Psoas muscle (tissue), 8 donors: ENCODE data around the gene MLNR. TPM values are rescaled to one million over a fixed set of nuclear protein-coding genes. Genes with fewer than 3 reads are reported as not detected.
A peak's percentile ranks its signal among the peaks of the same experiment; 100 is the strongest.

Source experiments
- ATAC-seq, 4 donors: fragments of 200-7000 bp; cut with Tn5 transposase; one replicate each; pipeline ENCODE4 v1.9.1; 2020; ENCODE audit warnings: moderate library complexity in 3 of 4, mild to moderate bottlenecking in 2 of 4
- DNase-seq, 2 donors: peaks; one replicate each; pipeline ENCODE4 v3.0.0-alpha.2; 2020
- H3K27ac ChIP-seq: fragments of 200-600 bp; one replicate; pipeline ENCODE4 v1.8.0; 2022
- H3K27me3 ChIP-seq, 3 donors: fragments of 200-600 bp in 1 of 3; one replicate each; pipeline versions ENCODE4 v1.6.1 to v1.8.0; 2013 to 2022; ENCODE audit warnings: low read length in 2 of 3, mild to moderate bottlenecking in 2 of 3, moderate library complexity in 1 of 3; ENCODE audit not compliant: insufficient read depth in 3 of 3
- H3K36me3 ChIP-seq, 2 donors: fragments of 200-600 bp in 1 of 2; one replicate each; pipeline versions ENCODE4 v1.6.1 to v1.8.0; 2013 to 2022; ENCODE audit warnings: low read depth in 1 of 2, mild to moderate bottlenecking in 1 of 2, moderate library complexity in 1 of 2; ENCODE audit not compliant: insufficient read depth in 1 of 2
- H3K4me1 ChIP-seq: fragments of 200-600 bp; one replicate; pipeline ENCODE4 v1.8.0; 2022
- H3K4me3 ChIP-seq: fragments of 200-600 bp; one replicate; pipeline ENCODE4 v1.8.0; 2022; ENCODE audit warnings: mild to moderate bottlenecking
- H3K9me3 ChIP-seq: fragments of 200-600 bp; one replicate; pipeline ENCODE4 v1.8.0; 2022
- WGBS, 3 donors: extraction: QIAGEN DNeasy Blood & Tissue Kit; methylation state at CpG; one replicate each; pipeline versions ENCODE4 v1.1.6 to v1.1.7; 2013; 5-methylcytosine and 5-hydroxymethylcytosine counted together
- intact Hi-C, 2 donors: fragments of 100-400 bp; cut with DNase I; formaldehyde crosslinking; loops; one replicate each; pipeline versions ENCODE4 v1.11.0 to v1.14.2; 2022
- long read RNA-seq, 2 donors: library from polyadenylated mRNA; unstranded; transcript quantifications; one replicate each; pipeline ENCODE4 v2.0.0, GENCODE V29; 2021
- polyA plus RNA-seq, 3 donors: library from polyadenylated mRNA; stranded (reverse); fragments of 200-250 nt; gene quantifications; one replicate each; pipeline ENCODE4 v1.2.3, GENCODE V29; 2013
- total RNA-seq, 4 donors: library from RNA; stranded (reverse); fragmentation: NEBNext Ultra II Directional in 2 of 4; extraction: Animal tissue kit (Norgen Biotek cat#: 25700) in 2 of 4; gene quantifications; one replicate each; pipeline versions ENCODE4 v1.2.1 to v1.2.4, GENCODE V29; 2021 to 2023
- TF ChIP-seq, protein P1 (sequence below): fragments of 200-600 bp; IDR thresholded peaks from one replicate; pipeline ENCODE4 v1.8.0; 2022; ENCODE audit warnings: antibody characterized with exemption
- donor health status: healthy with polysubstance abuse.
- donor health status: DM: no; HTN: no; CAD: no; lungs with moderate emphysema.
- donor health status: Bipolar disorder and iron deficiency.
- donor health status: healthy.
- donor health status: DM: yes; HTN: yes; CAD: no.
- donor health status: DM: no; HTN: no; CAD: no.
- donor health status: DM: no; HTN: no; CAD: no.
- donor health status: DM: yes; HTN: yes; CAD: no.

MLNR gene
- not detected for total RNA-seq
- polyA plus RNA-seq = not detected
- long read RNA-seq, donor 1 = 0 reads
- long read RNA-seq, donor 2 = 0 reads

GRCh38 chr13:49220036-49220855, at the start of gene MLNR:
MLNR (plus strand) TSS chr13:49220338; CDS start chr13:49220338, 0 bp downstream.
- no peak within 1 kb of the TSS for H3K27ac ChIP-seq
- ATAC-seq = peak; percentile 47 to 76 (median 70)
- TF ChIP-seq, protein P1, sequence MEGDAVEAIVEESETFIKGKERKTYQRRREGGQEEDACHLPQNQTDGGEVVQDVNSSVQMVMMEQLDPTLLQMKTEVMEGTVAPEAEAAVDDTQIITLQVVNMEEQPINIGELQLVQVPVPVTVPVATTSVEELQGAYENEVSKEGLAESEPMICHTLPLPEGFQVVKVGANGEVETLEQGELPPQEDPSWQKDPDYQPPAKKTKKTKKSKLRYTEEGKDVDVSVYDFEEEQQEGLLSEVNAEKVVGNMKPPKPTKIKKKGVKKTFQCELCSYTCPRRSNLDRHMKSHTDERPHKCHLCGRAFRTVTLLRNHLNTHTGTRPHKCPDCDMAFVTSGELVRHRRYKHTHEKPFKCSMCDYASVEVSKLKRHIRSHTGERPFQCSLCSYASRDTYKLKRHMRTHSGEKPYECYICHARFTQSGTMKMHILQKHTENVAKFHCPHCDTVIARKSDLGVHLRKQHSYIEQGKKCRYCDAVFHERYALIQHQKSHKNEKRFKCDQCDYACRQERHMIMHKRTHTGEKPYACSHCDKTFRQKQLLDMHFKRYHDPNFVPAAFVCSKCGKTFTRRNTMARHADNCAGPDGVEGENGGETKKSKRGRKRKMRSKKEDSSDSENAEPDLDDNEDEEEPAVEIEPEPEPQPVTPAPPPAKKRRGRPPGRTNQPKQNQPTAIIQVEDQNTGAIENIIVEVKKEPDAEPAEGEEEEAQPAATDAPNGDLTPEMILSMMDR = peak; percentile 11
- H3K9me3 ChIP-seq = no peaks in the 10 kb centered on the region
- intact Hi-C loops = no loop called here
- WGBS, 3 donors = 2 to 4% (median 3%) methylated on average over 72 to 111 of the region's 111 CpGs
- peak; percentile 28 to 58 for DNase-seq
- H3K4me3 ChIP-seq = peak within 1 kb of the TSS; percentile 57
- peaks cover 0 to 57% (median 22%) of the 10 kb centered on the region in 3 donors for H3K27me3 ChIP-seq
- peaks cover 4% of the 10 kb centered on the region for H3K4me1 ChIP-seq
- H3K36me3 ChIP-seq = no peaks in the 10 kb centered on the region

DNA sequence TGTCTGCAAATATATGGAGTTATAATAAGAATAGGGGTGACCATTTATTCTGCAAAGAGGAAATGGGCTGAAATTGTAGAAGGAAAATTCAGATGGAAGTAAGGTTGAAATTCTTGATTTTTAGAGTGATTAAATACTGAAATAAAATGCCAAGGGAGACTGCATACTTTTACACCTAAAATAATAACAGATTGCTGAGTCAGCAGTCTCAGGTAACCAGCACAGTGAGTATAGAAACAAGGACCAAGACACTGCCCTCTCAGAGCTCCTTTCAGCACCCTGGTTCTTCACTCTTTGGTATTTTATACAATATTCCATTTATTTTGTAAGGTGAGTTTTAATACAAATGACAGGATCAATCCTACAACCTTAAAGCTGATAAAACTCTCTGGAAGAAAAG, 48.8 kb upstream of the MLNR start:
- ATAC-seq (no peak), DNase-seq (no peak)
- Histone ChIP-seq H3K27ac (no peak overlapping the region), H3K4me3 (no peak overlapping the region), H3K4me1 (no peaks in the 10 kb centered on the region), H3K9me3 (no peaks in the 10 kb centered on the region), H3K27me3 (no peaks in the 10 kb centered on the region), H3K36me3 (peaks cover 0 to 78% of the 10 kb centered on the region in 2 donors)
- TF ChIP-seq, protein P1 = no peak
- intact Hi-C loops = no loop called here

DNA sequence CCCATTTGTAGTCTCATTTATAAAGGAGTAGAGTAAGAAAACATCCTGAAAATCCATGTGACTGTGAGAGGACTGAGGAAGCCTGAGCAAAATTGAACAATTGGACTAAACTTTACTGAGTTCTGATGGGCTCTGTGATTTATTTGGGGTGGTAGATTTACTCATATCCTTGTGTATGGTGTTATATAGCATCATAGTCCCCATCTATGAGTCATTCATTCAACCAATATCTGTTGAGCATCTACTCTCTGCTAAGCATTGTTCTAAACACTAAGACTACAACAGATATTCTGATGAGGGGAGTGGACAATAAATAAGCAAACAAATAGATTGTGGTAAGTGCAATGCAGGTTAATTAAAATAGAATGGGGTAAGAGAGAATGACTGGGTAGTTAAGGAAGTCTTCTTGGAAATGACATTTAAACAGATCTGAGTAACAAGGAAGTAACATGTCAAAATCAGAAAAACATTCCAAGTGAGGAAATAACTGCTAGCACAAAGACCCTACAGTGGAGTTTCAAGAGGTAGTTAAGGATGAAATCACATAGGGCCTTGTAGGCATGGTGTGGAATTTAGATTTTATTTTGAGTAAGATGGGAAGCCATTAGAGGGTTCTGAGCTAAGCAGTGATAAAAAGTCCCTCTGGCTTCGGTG, 36.3 kb upstream of the MLNR start:
- H3K9me3 ChIP-seq = no peaks in the 10 kb centered on the region
- WGBS, 3 donors = 73 to 84% (median 83%) methylated on average over 1 of the region's 1 CpG
- H3K27me3 ChIP-seq = no peaks in the 10 kb centered on the region
- intact Hi-C loops = no loop called here
- ATAC-seq (no peak), DNase-seq (no peak)
- H3K4me3 ChIP-seq = no peak overlapping the region
- TF ChIP-seq, protein P1 = no peak
- H3K36me3 ChIP-seq = peaks cover 0 to 89% of the 10 kb centered on the region in 2 donors
- H3K4me1 ChIP-seq = no peaks in the 10 kb centered on the region
- no peak overlapping the region for H3K27ac ChIP-seq

- ATAC-seq (no peak), DNase-seq (no peak)
- TF ChIP-seq, protein P1 = no peak
- no peaks in the 10 kb centered on the region for H3K4me1 ChIP-seq
- 77 to 86% (median 78%) methylated on average over 4 of the region's 4 CpGs for WGBS, 3 donors
- H3K27ac ChIP-seq = no peak overlapping the region
- no peaks in the 10 kb centered on the region for H3K9me3 ChIP-seq
- H3K36me3 ChIP-seq = peaks cover 0 to 89% of the 10 kb centered on the region in 2 donors
- intact Hi-C loops = no loop called here
- H3K4me3 ChIP-seq = no peak overlapping the region
- no peaks in the 10 kb centered on the region for H3K27me3 ChIP-seq
Observed at GRCh38 chr13:49184621-49185020, 35.5 kb upstream of the MLNR start.
